K562 (cell line): Measurements from ENCODE around the gene TAPBPL. TPM values are rescaled to one million over a fixed set of nuclear protein-coding genes. Genes with fewer than 3 reads are reported as not detected.

Source experiments
- EGR1 ChIP-seq: fragments of 450-650 bp; conservative IDR thresholded peaks from 2 replicates; pipeline ENCODE4 v1.6.1; 2017; ENCODE audit warnings: mild to moderate bottlenecking
- FOS ChIP-seq: IDR thresholded peaks from 3 replicates; pipeline ENCODE4 v1.6.1; 2011; ENCODE audit not compliant: insufficient read length; ENCODE audit errors: extremely low read depth
- GABPB1 ChIP-seq: sonication (generic); formaldehyde crosslinking; IDR thresholded peaks from 2 replicates; pipeline ENCODE4 v1.8.0; 2022; ENCODE audit warnings: mild to moderate bottlenecking, missing genetic modification reagents
- MCM2 ChIP-seq: fragments of 450-650 bp; IDR thresholded peaks from 2 replicates; pipeline ENCODE4 v1.6.1; 2017; ENCODE audit warnings: low read depth, mild to moderate bottlenecking
- MED1 ChIP-seq: sonication (generic); formaldehyde crosslinking; IDR thresholded peaks from 2 replicates; pipeline ENCODE4 v1.8.1; 2023; ENCODE audit warnings: missing genetic modification reagents, borderline replicate concordance
- NBN ChIP-seq: fragments of 450-650 bp; IDR thresholded peaks from 2 replicates; pipeline ENCODE4 v1.6.1; 2016; ENCODE audit warnings: low read depth, mild to moderate bottlenecking
- NELFE ChIP-seq: IDR thresholded peaks from 2 replicates; pipeline ENCODE4 v1.6.1; 2011; ENCODE audit warnings: mild to moderate bottlenecking; ENCODE audit not compliant: insufficient read depth, insufficient read length
- NRF1 ChIP-seq, 2 experiments: fragments of 450-650 bp; IDR thresholded peaks in 1 of 2; conservative IDR thresholded peaks in 1 of 2; 2 replicates each; pipeline ENCODE4 v1.6.1; 2014; ENCODE audit warnings: mild to moderate bottlenecking in 2 of 2
- PHTF2 ChIP-seq: fragments of 250-450 bp; sonication (Bioruptor Pico); IDR thresholded peaks from 2 replicates; pipeline ENCODE4 v1.5.0; 2021; ENCODE audit warnings: mild to moderate bottlenecking
- RUNX1 ChIP-seq: sonication (generic); IDR thresholded peaks from 2 replicates; pipeline ENCODE4 v1.6.1; 2016; ENCODE audit warnings: antibody characterized with exemption, low read depth
- SMARCE1 ChIP-seq: fragments of 450-650 bp; IDR thresholded peaks from 2 replicates; pipeline ENCODE4 v1.7.1; 2016; ENCODE audit warnings: mild to moderate bottlenecking
- SREBF1 ChIP-seq: fragments of 150-350 bp; IDR thresholded peaks from 2 replicates; pipeline ENCODE4 v1.6.1; 2014; ENCODE audit warnings: antibody characterized with exemption, low read depth, low read length, borderline replicate concordance
- TCF7 ChIP-seq: sonication (generic); IDR thresholded peaks from 2 replicates; pipeline ENCODE4 v1.6.1; 2016; ENCODE audit warnings: antibody characterized with exemption, borderline replicate concordance
- ZBTB7A ChIP-seq: IDR thresholded peaks from 2 replicates; pipeline ENCODE4 v1.6.1; 2011; ENCODE audit warnings: low read depth, mild to moderate bottlenecking, low read length, moderate library complexity, borderline replicate concordance; ENCODE audit not compliant: control insufficient read depth
- ZKSCAN1 ChIP-seq: fragments of 150-350 bp; IDR thresholded peaks from 2 replicates; pipeline ENCODE4 v1.6.1; 2016; ENCODE audit warnings: low read depth, low read length
- ZKSCAN8 ChIP-seq: fragments of 200-800 bp; sonication (Bioruptor generic); IDR thresholded peaks from 2 replicates; pipeline ENCODE4 v1.6.1; 2016; ENCODE audit warnings: missing genetic modification characterization, missing compliant biosample characterization
- ZNF239 ChIP-seq: fragments of 250-450 bp; sonication (Bioruptor Pico); IDR thresholded peaks from 2 replicates; pipeline ENCODE4 v1.4.0; 2020; ENCODE audit warnings: mild to moderate bottlenecking
- ZNF24 ChIP-seq: fragments of 450-650 bp; IDR thresholded peaks from 2 replicates; pipeline ENCODE4 v1.6.1; 2016
- ZNF316 ChIP-seq: fragments of 450-650 bp; IDR thresholded peaks from 2 replicates; pipeline ENCODE4 v1.6.1; 2016
- ZNF583 ChIP-seq: fragments of 250-450 bp; sonication (Bioruptor Pico); IDR thresholded peaks from 2 replicates; pipeline ENCODE4 v1.4.0; 2020
- polyA plus RNA-seq, 8 experiments: library from polyadenylated mRNA; depleted of rRNA in 4 of 8; stranded (reverse) in 5 of 8; unstranded in 3 of 8; fragments of >200 nt; fragmentation: Nextera tagmentation in 2 of 8; fragmentation: Illumina TruSeq in 1 of 8; extraction: Ambion mirVana in 2 of 8; extraction: Trizol in 1 of 8; gene quantifications; 2 replicates each; pipeline versions ENCODE4 v1.2.1 to v1.2.3, GENCODE V29; 2011 to 2014; ENCODE audit warnings: inconsistent platforms in 1 of 8, missing spikeins in 1 of 8
- total RNA-seq, 7 experiments: library from RNA; depleted of rRNA in 6 of 7; stranded (reverse); fragments of >200 nt in 6 of 7; fragmentation: Illumina TruSeq in 2 of 7; extraction: Trizol in 2 of 7; gene quantifications; 2 replicates each; pipeline versions ENCODE4 v1.2.1 to v1.2.3, GENCODE V29; 2011 to 2021; ENCODE audit warnings: low replicate concordance in 1 of 7
- TF ChIP-seq, protein P1 (sequence below): fragments of 450-650 bp; IDR thresholded peaks from 2 replicates; pipeline ENCODE4 v1.6.1; 2017; ENCODE audit warnings: mild to moderate bottlenecking, moderate library complexity
- TF ChIP-seq, protein P2 (sequence below): IDR thresholded peaks from 2 replicates; pipeline ENCODE4 v1.6.1; 2016; ENCODE audit warnings: missing genetic modification characterization, missing compliant biosample characterization

TAPBPL gene
- total and polyA plus RNA-seq, 9 of the 15 experiments (the other 6 are each of a cell fraction or from before 2014, with no cell fraction given) = 0.29 to 1.6 (median 0.45) TPM

DNA sequence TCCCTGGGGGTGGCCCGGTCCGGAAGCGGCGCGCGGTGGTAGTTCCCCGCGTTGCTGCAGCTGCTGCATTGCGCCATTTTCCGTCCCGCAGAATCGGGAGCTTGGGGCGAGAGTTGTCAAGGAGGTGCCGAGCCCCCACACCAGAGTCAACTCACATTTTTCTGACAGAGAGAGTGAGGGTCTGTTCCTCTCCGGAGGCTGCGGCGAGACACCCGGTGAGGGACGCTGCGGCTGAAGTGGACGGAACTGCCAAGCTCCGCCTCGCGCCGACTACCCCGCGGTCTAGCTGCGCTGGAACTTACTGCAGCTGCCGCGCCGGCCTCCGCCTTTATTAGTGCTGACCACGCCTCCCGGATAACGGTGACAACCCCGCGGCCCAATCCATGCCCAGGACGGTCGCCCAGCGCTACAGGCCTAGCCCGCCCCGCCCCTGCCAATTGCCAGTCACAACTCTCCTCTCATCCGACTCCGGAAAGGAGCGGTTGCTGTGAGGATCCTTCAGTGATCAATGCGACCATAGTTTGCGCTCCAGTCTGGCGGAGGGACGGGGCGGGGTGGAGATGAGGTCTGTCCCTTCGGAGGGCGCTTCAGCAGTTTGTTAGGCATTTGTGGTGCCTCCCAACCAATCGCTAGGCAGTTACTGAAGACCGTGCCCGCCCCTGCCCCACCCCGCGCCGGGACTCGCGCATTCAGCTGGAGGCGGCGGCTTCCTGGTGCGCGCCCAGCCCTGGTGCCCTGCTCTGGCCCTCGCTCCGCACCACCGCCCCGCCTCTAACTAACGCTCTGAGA, 18.7 kb downstream of the TAPBPL start, which contains the start of gene VAMP1 (continued):
- TF ChIP-seq EGR1 = no peak
- no peak for TF ChIP-seq ZNF239 (CRISPR knock-in tag)
- TF ChIP-seq SMARCE1 = no peak
- no peak; the same call in 1 of the 2 replicates for TF ChIP-seq ZBTB7A
- TF ChIP-seq MED1 (CRISPR knock-in tag) = no peak
- TF ChIP-seq ZNF583 = no peak
- TF ChIP-seq FOS = peak; percentile 56
- TF ChIP-seq, protein P1, sequence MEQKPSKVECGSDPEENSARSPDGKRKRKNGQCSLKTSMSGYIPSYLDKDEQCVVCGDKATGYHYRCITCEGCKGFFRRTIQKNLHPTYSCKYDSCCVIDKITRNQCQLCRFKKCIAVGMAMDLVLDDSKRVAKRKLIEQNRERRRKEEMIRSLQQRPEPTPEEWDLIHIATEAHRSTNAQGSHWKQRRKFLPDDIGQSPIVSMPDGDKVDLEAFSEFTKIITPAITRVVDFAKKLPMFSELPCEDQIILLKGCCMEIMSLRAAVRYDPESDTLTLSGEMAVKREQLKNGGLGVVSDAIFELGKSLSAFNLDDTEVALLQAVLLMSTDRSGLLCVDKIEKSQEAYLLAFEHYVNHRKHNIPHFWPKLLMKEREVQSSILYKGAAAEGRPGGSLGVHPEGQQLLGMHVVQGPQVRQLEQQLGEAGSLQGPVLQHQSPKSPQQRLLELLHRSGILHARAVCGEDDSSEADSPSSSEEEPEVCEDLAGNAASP = no peak
- TF ChIP-seq GABPB1 (CRISPR knock-in tag) = peak; percentile 42; the same call in 1 of the 2 replicates
- no peak for TF ChIP-seq ZKSCAN1
- peak; percentile 44; the same call in 1 of the 2 replicates for TF ChIP-seq NBN
- peak; percentile 46; the same call in 1 of the 2 replicates for TF ChIP-seq ZNF316
- no peak for TF ChIP-seq ZKSCAN8 (CRISPR knock-in tag)
- TF ChIP-seq NRF1 (conservative IDR thresholded peaks at IDR 0.05 in 1 of 2, IDR thresholded peaks at IDR 0.05 in 1 of 2) = peak; percentile 87 to 88
- TF ChIP-seq, protein P2, sequence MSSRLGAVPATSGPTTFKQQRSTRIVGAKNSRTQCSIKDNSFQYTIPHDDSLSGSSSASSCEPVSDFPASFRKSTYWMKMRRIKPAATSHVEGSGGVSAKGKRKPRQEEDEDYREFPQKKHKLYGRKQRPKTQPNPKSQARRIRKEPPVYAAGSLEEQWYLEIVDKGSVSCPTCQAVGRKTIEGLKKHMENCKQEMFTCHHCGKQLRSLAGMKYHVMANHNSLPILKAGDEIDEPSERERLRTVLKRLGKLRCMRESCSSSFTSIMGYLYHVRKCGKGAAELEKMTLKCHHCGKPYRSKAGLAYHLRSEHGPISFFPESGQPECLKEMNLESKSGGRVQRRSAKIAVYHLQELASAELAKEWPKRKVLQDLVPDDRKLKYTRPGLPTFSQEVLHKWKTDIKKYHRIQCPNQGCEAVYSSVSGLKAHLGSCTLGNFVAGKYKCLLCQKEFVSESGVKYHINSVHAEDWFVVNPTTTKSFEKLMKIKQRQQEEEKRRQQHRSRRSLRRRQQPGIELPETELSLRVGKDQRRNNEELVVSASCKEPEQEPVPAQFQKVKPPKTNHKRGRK (tag) = no peak
- TF ChIP-seq RUNX1 = no peak
- TF ChIP-seq MCM2 = no peak
- TF ChIP-seq TCF7 = peak; percentile 38; the same call in 1 of the 2 replicates
- TF ChIP-seq ZNF24 = no peak
- TF ChIP-seq NELFE = peak; percentile 61
- TF ChIP-seq SREBF1 = no peak
- TF ChIP-seq PHTF2 (CRISPR knock-in tag) = no peak
